Astrocyte (in vitro differentiated cells and primary cell): ENCODE results near the gene CHRNA5. TPM values are rescaled to one million over a fixed set of nuclear protein-coding genes. Genes with fewer than 3 reads are reported as not detected.
"Not testable (repeated sequence)": the region's sequence is repeated elsewhere in the genome, so short reads cannot be mapped to it uniquely, and the experiment has no call there.

Source experiments
- DNase-seq: peaks from one replicate; pipeline ENCODE4 v3.0.0-alpha.2; 2010; ENCODE audit warnings: low read depth
- FAIRE-seq: peaks from 2 replicates; lab custom pipeline; 2011; peaks lifted over from hg19 to GRCh38; lab: Jason Lieb, UNC
- H2AFZ ChIP-seq: 2 replicates; pipeline ENCODE4 v1.6.0; 2012; ENCODE audit warnings: low read depth, low read length, inconsistent platforms
- H3K27ac ChIP-seq: 2 replicates; pipeline ENCODE4 v1.5.1; 2011; ENCODE audit warnings: low read depth, low read length, inconsistent platforms
- H3K27me3 ChIP-seq: 2 replicates; pipeline ENCODE4 v1.6.0; 2011; ENCODE audit warnings: low read length, inconsistent platforms; ENCODE audit not compliant: insufficient read depth
- H3K36me3 ChIP-seq: 2 replicates; pipeline ENCODE4 v1.5.1; 2011; ENCODE audit warnings: low read length, inconsistent platforms; ENCODE audit not compliant: insufficient read depth
- H3K4me1 ChIP-seq: 2 replicates; pipeline ENCODE4 v1.5.1; 2011; ENCODE audit warnings: low read length, inconsistent platforms; ENCODE audit not compliant: insufficient read depth
- H3K4me2 ChIP-seq: 2 replicates; pipeline ENCODE4 v1.6.0; 2012; ENCODE audit warnings: low read length, inconsistent platforms
- H3K4me3 ChIP-seq: 2 replicates; pipeline ENCODE4 v1.5.1; 2011; ENCODE audit warnings: low read depth, mild to moderate bottlenecking, low read length, inconsistent platforms; ENCODE audit not compliant: insufficient read depth
- H3K79me2 ChIP-seq: 2 replicates; pipeline ENCODE4 v1.6.0; 2012; ENCODE audit warnings: mild to moderate bottlenecking, low read length, inconsistent platforms; ENCODE audit not compliant: insufficient read depth
- H3K9ac ChIP-seq: 2 replicates; pipeline ENCODE4 v1.6.0; 2012; ENCODE audit warnings: mild to moderate bottlenecking, low read length, inconsistent platforms
- H3K9me3 ChIP-seq: 2 replicates; pipeline ENCODE4 v1.5.1; 2012; ENCODE audit warnings: low read depth, mild to moderate bottlenecking, low read length, inconsistent platforms; ENCODE audit not compliant: insufficient read depth
- H4K20me1 ChIP-seq: 2 replicates; pipeline ENCODE4 v1.6.0; 2012; ENCODE audit warnings: low read length, inconsistent platforms; ENCODE audit not compliant: insufficient read depth
- H3K27ac Mint-ChIP-seq: one replicate; pipeline ENCODE4 v1.8.0; 2021; ENCODE audit warnings: mild to moderate bottlenecking, mixed read lengths; ENCODE audit not compliant: unreplicated experiment
- H3K27me3 Mint-ChIP-seq: one replicate; pipeline ENCODE4 v1.8.0; 2021; ENCODE audit warnings: low read depth, mixed read lengths; ENCODE audit not compliant: unreplicated experiment
- H3K36me3 Mint-ChIP-seq: one replicate; pipeline ENCODE4 v1.8.0; 2021; ENCODE audit warnings: low read depth, mixed read lengths; ENCODE audit not compliant: unreplicated experiment
- H3K4me1 Mint-ChIP-seq: one replicate; pipeline ENCODE4 v1.8.0; 2021; ENCODE audit warnings: low read depth, mixed read lengths; ENCODE audit not compliant: unreplicated experiment
- H3K4me3 Mint-ChIP-seq: one replicate; pipeline ENCODE4 v1.8.0; 2021; ENCODE audit warnings: mild to moderate bottlenecking, moderate library complexity, mixed read lengths; ENCODE audit not compliant: unreplicated experiment
- H3K9me3 Mint-ChIP-seq: one replicate; pipeline ENCODE4 v1.8.0; 2021; ENCODE audit warnings: mild to moderate bottlenecking, mixed read lengths; ENCODE audit not compliant: unreplicated experiment
- CTCF ChIP-seq: IDR thresholded peaks from 2 replicates; pipeline ENCODE4 v1.5.1; 2011; ENCODE audit warnings: low read depth, mild to moderate bottlenecking, inconsistent platforms, low read length, moderate library complexity; ENCODE audit not compliant: insufficient read depth
- EZH2 ChIP-seq: IDR thresholded peaks from 2 replicates; pipeline ENCODE4 v1.6.1; 2012; ENCODE audit warnings: mild to moderate bottlenecking, low read length, inconsistent platforms; ENCODE audit not compliant: insufficient read depth
- total RNA-seq: library from RNA; stranded (reverse); gene quantifications from 2 replicates; pipeline ENCODE4 v1.2.1, GENCODE V29; 2021

The CHRNA5 gene
- total RNA-seq, 1 donor from 2014 or later, result 2.5 TPM

DNA sequence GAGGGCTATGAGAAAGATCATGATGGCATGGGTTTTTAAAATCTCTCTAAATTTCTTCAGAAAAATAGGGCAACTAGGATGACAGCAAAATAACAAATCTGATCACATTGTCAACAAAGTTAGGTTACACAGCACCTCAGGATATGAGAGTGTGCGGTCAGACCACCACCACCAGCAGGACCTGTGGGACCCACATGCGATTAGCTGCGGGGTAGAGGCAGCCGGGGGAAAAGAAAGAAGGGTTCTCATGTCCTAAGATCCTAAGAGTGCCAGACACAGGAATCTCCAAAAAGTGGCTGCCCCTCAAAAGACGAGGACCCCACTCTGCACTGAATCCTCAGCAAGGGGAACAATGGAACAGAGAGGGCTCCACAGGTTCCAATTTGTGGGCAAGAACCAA lies 39.9 kb downstream of the CHRNA5 start:
- H3K9me3 Mint-ChIP-seq, result peaks cover 8% of the 10 kb centered on the region
- Histone ChIP-seq H3K4me3 (no peak overlapping the region), H3K36me3 (no peaks in the 10 kb centered on the region), H2AFZ (no peak overlapping the region), H3K27ac (no peak overlapping the region), H3K4me2 (no peak overlapping the region), H3K4me1 (no peaks in the 10 kb centered on the region), H3K27me3 (no peaks in the 10 kb centered on the region), H4K20me1 (no peaks in the 10 kb centered on the region), H3K9ac (no peak overlapping the region), H3K9me3 (no peaks in the 10 kb centered on the region), H3K79me2 (no peaks in the 10 kb centered on the region)
- no peaks in the 10 kb centered on the region for H3K4me1 Mint-ChIP-seq
- FAIRE-seq, result no peak
- H3K27me3 Mint-ChIP-seq, result peaks cover 20% of the 10 kb centered on the region
- no peak overlapping the region for H3K4me3 Mint-ChIP-seq
- no peak for TF ChIP-seq CTCF
- no peak for TF ChIP-seq EZH2
- no peak overlapping the region for H3K27ac Mint-ChIP-seq
- peaks cover 5% of the 10 kb centered on the region for H3K36me3 Mint-ChIP-seq
- DNase-seq, result no peak

DNA sequence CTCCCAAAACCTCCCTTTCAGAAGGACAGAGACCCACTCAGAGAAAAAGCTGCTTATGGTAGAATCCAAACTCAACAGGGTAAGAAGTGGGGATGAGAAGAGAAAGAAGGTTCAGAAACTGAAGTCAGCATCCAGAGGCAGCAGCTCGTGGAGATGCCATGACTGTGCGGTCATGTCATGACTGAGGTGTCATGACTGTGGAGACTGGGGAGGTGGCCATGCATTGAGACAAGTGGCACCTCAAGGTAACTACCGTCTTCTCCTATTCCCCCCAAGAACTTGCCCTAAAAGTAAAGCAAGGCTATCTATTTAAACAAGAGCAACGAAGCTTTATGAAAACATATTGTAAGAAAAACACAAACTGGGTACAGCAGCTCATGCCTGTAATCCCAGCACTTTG lies 40.4 kb downstream of the CHRNA5 start:
- H4K20me1 ChIP-seq, result no peaks in the 10 kb centered on the region
- no peaks in the 10 kb centered on the region for H3K4me1 ChIP-seq
- no peak for TF ChIP-seq EZH2
- TF ChIP-seq CTCF, result no peak
- Mint-ChIP-seq H3K36me3 (peaks cover 5% of the 10 kb centered on the region), H3K4me1 (no peaks in the 10 kb centered on the region), H3K9me3 (peaks cover 9% of the 10 kb centered on the region), H3K27me3 (peaks cover 21% of the 10 kb centered on the region), H3K4me3 (no peak overlapping the region), H3K27ac (no peak overlapping the region)
- H3K27me3 ChIP-seq, result no peaks in the 10 kb centered on the region
- FAIRE-seq, result no peak
- no peak overlapping the region for H2AFZ ChIP-seq
- H3K4me3 ChIP-seq, result no peak overlapping the region
- H3K9ac ChIP-seq, result no peak overlapping the region
- no peaks in the 10 kb centered on the region for H3K9me3 ChIP-seq
- H3K27ac ChIP-seq, result no peak overlapping the region
- no peak for DNase-seq
- no peak overlapping the region for H3K4me2 ChIP-seq
- H3K36me3 ChIP-seq, result no peaks in the 10 kb centered on the region
- H3K79me2 ChIP-seq, result no peaks in the 10 kb centered on the region

DNA sequence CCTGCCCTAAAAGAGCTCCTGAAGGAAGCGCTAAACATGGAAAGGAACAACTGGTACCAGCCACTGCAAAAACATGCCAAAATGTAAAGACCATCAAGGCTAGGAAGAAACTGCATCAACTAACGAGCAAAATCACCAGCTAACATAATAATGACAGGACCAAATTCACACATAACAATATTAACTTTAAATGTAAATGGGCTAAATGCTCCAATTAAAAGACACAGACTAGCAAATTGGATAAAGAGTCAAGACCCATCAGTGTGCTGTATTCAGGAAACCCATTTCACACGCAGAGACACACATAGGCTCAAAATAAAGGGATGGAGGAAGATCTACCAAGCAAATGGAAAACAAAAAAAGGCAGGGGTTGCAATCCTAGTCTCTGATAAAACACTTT lies 44.2 kb downstream of the CHRNA5 start:
- not testable (repeated sequence) for H3K4me3 Mint-ChIP-seq, H3K4me2 ChIP-seq, H4K20me1 ChIP-seq, H3K27ac Mint-ChIP-seq, H3K9me3 Mint-ChIP-seq, FAIRE-seq, H3K9ac ChIP-seq, H3K79me2 ChIP-seq, H3K27me3 ChIP-seq, H2AFZ ChIP-seq, H3K36me3 Mint-ChIP-seq, H3K4me3 ChIP-seq, H3K4me1 ChIP-seq, H3K4me1 Mint-ChIP-seq, H3K27ac ChIP-seq, H3K9me3 ChIP-seq, DNase-seq, H3K36me3 ChIP-seq
- H3K27me3 Mint-ChIP-seq, result peaks cover 17% of the 10 kb centered on the region
